Neutrophil (primary cell): ENCODE results near the gene NAGLU.
"Not testable (repeated sequence)": the region's sequence is repeated elsewhere in the genome, so short reads cannot be mapped to it uniquely, and the experiment has no call there.

Experiments
- H3K27ac ChIP-seq: fragments of 200-600 bp; sonication (generic); 2 replicates; pipeline ENCODE4 v1.5.1; 2016; ENCODE audit warnings: mild to moderate bottlenecking, moderate library complexity
- H3K27me3 ChIP-seq: fragments of 200-600 bp; sonication (generic); 2 replicates; pipeline ENCODE4 v1.6.0; 2016; ENCODE audit warnings: mild to moderate bottlenecking
- H3K36me3 ChIP-seq: fragments of 200-600 bp; sonication (generic); 2 replicates; pipeline ENCODE4 v1.5.1; 2017
- H3K4me1 ChIP-seq, 2 experiments: fragments of 200-600 bp in 1 of 2; sonication (generic) in 1 of 2; 1 replicate in 1 of 2; 2 replicates in 1 of 2; pipeline versions ENCODE4 v1.5.1 to v1.6.1; 2013 to 2016; ENCODE audit warnings: low read depth in 1 of 2, low read length in 1 of 2, mild to moderate bottlenecking in 1 of 2, moderate library complexity in 1 of 2; ENCODE audit not compliant: control insufficient read depth in 1 of 2, insufficient read depth in 1 of 2
- H3K4me3 ChIP-seq, 2 experiments: fragments of 200-600 bp in 1 of 2; sonication (generic) in 1 of 2; 1 replicate in 1 of 2; 2 replicates in 1 of 2; pipeline ENCODE4 v1.5.1; 2013 to 2016; ENCODE audit warnings: low read depth in 1 of 2, low read length in 1 of 2, mild to moderate bottlenecking in 1 of 2, moderate library complexity in 1 of 2
- H3K9me3 ChIP-seq: fragments of 200-600 bp; sonication (generic); 2 replicates; pipeline ENCODE4 v1.5.1; 2016
- CTCF ChIP-seq: fragments of 200-600 bp; sonication (generic); IDR thresholded peaks from 2 replicates; pipeline ENCODE4 v1.5.1; 2016; ENCODE audit warnings: antibody characterized with exemption

The NAGLU gene

GRCh38 chr17:42547698-42548069 lies 11.6 kb downstream of the NAGLU start:
- TF ChIP-seq CTCF, result no peak
- H3K4me1 ChIP-seq, result peaks cover 5 to 9% of the 10 kb centered on the region in 2 experiments
- peaks cover 20% of the 10 kb centered on the region for H3K27me3 ChIP-seq
- H3K27ac ChIP-seq, result no peak overlapping the region
- no peaks in the 10 kb centered on the region for H3K9me3 ChIP-seq
- H3K4me3 ChIP-seq, result no peak overlapping the region
- peaks cover 21% of the 10 kb centered on the region for H3K36me3 ChIP-seq

- Histone ChIP-seq H3K36me3 (peaks cover 16% of the 10 kb centered on the region), H3K4me3 (peak overlapping the region; percentile 23 to 32), H3K27ac (no peak overlapping the region), H3K9me3 (no peaks in the 10 kb centered on the region), H3K27me3 (peaks cover 20% of the 10 kb centered on the region), H3K4me1 (peaks cover 5 to 9% of the 10 kb centered on the region in 2 experiments)
- no peak for TF ChIP-seq CTCF
These were observed 12.2 kb downstream of the NAGLU start for GRCh38 chr17:42548070-42548837.

- H3K27me3 ChIP-seq, result peaks cover 20% of the 10 kb centered on the region
- no peaks in the 10 kb centered on the region for H3K9me3 ChIP-seq
- no peak for TF ChIP-seq CTCF
- no peak overlapping the region for H3K27ac ChIP-seq
- H3K36me3 ChIP-seq, result peaks cover 7% of the 10 kb centered on the region
- H3K4me1 ChIP-seq, result peaks cover 9 to 14% of the 10 kb centered on the region in 2 experiments
- no peak overlapping the region for H3K4me3 ChIP-seq
These were observed 13.1 kb downstream of the NAGLU start for GRCh38 chr17:42548993-42549755.

GRCh38 chr17:42552736-42553135 lies 16.7 kb downstream of the NAGLU start, which contains the start of gene HSD17B1:
HSD17B1 (plus strand) TSS chr17:42552923; CDS start chr17:42552934, 11 bp downstream.
- H3K27ac ChIP-seq, result peak within 1 kb of the TSS; percentile 84

GRCh38 chr17:42553161-42553818 lies 17.2 kb downstream of the NAGLU start:
- H3K27ac ChIP-seq, result no peak overlapping the region
- H3K27me3 ChIP-seq, result peaks cover 11% of the 10 kb centered on the region
- no peak for TF ChIP-seq CTCF
- H3K36me3 ChIP-seq, result no peaks in the 10 kb centered on the region
- no peaks in the 10 kb centered on the region for H3K9me3 ChIP-seq
- peaks cover 19% of the 10 kb centered on the region in 2 experiments for H3K4me1 ChIP-seq
- peak overlapping the region in 1 of 2 experiments; percentile 77 for H3K4me3 ChIP-seq

More at GRCh38 chr17:42552736-42553135, 16.7 kb downstream of the NAGLU start, which contains the start of gene HSD17B1:
- H3K36me3 ChIP-seq, H3K9me3 ChIP-seq: not testable (repeated sequence)
- H3K4me3 ChIP-seq, result peak within 1 kb of the TSS; percentile 77 to 83
- H3K27me3 ChIP-seq, result peaks cover 17% of the 10 kb centered on the region
- peaks cover 19 to 24% of the 10 kb centered on the region in 2 experiments for H3K4me1 ChIP-seq
